GM12801 (cell line): Measurements from ENCODE around the gene DFFA.

Experiments
- TF ChIP-seq, protein P1 (sequence below): IDR thresholded peaks from one replicate; pipeline ENCODE4 v1.5.1; 2011; ENCODE audit warnings: control low read depth; ENCODE audit not compliant: insufficient read length; ENCODE audit errors: extremely low read depth

Gene DFFA

DNA sequence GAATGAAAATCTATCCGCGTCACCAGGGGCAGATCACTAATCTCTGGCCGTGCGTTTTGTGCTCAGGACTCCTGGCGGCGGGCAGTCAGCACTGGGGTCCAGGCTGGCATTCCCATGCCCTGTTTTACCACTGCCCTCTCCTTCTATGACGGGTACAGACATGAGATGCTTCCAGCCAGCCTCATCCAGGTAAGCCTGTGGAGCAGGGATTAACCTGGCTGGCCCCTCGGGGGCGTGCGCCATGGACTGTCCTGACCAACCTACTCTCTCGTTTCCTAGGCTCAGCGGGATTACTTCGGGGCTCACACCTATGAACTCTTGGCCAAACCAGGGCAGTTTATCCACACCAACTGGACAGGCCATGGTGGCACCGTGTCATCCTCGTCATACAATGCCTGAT is 53.0 kb downstream of the DFFA start:
- TF ChIP-seq, protein P1, sequence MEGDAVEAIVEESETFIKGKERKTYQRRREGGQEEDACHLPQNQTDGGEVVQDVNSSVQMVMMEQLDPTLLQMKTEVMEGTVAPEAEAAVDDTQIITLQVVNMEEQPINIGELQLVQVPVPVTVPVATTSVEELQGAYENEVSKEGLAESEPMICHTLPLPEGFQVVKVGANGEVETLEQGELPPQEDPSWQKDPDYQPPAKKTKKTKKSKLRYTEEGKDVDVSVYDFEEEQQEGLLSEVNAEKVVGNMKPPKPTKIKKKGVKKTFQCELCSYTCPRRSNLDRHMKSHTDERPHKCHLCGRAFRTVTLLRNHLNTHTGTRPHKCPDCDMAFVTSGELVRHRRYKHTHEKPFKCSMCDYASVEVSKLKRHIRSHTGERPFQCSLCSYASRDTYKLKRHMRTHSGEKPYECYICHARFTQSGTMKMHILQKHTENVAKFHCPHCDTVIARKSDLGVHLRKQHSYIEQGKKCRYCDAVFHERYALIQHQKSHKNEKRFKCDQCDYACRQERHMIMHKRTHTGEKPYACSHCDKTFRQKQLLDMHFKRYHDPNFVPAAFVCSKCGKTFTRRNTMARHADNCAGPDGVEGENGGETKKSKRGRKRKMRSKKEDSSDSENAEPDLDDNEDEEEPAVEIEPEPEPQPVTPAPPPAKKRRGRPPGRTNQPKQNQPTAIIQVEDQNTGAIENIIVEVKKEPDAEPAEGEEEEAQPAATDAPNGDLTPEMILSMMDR, result no peak

DNA sequence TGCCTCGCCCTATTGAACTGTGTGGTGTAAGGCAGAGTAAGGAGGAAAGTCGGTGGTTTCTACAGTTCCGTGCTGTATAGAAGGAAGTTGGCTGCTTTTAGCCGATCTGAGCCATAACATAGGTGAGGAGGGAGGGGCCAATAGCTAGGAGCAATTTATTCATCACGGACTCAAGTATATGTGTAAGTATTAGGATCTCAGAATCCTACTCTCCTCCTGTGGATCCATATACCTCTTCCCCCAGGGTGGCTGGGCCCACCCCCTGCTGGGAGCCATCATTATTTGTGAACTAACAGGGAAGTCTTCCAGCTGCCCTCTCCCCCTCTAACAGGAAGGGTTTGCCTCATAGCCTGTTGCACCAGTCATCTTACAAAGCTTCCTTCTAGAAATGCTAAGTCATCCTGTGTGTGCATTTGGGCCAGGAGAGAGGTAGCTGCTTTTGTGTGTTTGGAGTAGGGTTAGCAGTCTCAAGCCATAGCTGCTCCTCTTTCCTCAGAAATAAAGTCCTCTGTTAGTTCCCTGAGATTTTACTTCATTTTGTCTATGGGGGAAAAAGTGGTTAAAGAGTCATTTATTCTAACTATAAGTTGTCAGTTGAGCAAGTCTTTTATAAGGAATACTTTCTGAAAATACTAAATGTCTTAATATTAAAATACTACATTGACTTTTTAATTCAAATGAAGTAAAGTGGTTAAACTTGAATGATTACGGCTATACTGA is 57.0 kb downstream of the DFFA start:
- TF ChIP-seq, protein P1, result no peak

DNA sequence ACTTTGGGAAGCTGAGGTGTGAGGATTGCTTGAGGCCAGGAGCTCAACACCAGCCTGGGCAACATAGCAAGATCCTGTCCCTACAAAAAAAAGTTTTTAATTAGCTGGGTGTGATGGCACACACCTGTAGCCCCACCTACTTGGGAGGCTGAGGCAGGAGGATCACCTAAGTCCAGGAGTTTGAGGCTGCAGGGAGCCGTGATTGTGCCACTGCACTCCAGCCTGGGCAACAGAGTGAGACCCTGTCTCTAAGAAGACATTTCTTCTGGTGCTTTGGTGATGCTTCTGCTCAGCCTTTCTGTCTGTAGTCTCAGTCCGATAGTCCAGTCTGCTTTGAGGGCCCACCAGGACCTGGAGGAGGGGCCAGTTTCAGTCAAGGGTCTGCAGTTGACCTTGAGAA is 65.1 kb downstream of the DFFA start:
- TF ChIP-seq, protein P1, result no peak
